AML-193 (cell line): ENCODE data around the gene TBX5.

Experiments
- DNase-seq, 2 experiments: peaks; one replicate each; lab custom pipeline; 2025; lab: John Stamatoyannopoulos, UW

The TBX5 gene

DNA sequence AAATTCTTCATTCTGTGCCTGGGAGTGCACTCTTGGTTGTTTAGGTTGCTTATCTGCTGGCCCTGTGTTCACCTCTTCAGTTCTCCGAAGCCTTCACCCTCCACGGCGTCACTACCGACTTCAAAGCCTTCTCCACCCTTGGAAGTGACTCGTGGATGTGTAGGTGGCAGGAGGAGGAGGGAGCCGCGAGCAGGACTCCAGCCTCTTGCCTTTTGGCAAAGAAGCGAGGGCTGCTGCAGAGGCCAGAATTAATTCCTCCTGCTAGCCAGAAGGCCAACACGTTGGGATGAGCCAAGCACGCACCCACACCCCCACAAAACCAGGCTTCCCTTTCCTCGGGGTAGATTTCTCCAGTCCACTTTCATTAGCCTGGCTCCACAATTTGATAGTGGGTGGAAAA, 86.5 kb downstream of the TBX5 start:
- DNase-seq, result no peak

- DNase-seq, result no peak
Observed at GRCh38 chr12:114318984-114319383, 87.0 kb downstream of the TBX5 start.

GRCh38 chr12:114316076-114316475, 89.9 kb downstream of the TBX5 start:
- DNase-seq, result no peak

- DNase-seq, result no peak
Observed at GRCh38 chr12:114314974-114315720, 90.8 kb downstream of the TBX5 start.

- DNase-seq, result no peak
Observed at GRCh38 chr12:114314403-114314802, 91.5 kb downstream of the TBX5 start.

- no peak for DNase-seq
Observed at GRCh38 chr12:114313910-114314309, 92.0 kb downstream of the TBX5 start.

DNA sequence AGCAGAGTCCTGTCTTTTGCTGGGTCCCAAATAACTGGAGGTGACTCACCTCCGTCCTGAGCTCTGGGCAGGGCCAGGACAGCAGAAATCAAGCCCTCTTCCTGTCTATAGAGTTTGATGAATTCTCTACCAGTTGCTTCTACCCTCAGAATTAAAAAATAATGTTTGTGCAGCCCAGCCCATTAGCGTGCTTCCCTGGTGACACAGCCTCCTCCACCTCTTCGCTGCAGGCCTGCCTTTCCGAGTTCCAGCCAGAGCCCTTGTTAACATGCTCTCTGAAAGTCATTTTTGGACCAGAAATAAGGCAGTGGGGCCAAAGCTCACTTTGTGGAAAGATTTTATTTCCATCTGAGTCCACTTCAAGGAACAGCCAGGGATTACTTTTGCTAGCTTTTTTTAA, 94.0 kb downstream of the TBX5 start:
- no peak for DNase-seq

- DNase-seq, result no peak
Observed at GRCh38 chr12:114306646-114307045, 99.3 kb downstream of the TBX5 start.

DNA sequence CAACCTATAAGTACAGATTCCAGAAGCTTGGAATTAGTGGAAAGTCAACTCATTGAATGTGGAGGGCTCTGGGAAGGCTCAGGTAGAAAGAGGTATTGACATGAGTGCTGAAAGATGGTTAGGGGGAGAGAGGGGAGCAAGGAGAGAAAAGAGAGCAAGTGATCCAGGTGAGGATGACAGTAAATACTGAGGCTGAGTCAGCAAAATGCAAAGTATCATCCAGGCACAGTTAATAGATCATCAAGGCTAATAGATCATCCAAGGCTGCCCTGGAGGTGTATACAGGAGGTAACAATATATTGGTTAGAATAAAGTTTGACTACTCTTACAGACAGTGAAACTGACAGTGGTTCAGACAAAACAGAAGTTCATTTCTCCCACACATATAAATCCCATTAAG, 100.5 kb downstream of the TBX5 start:
- DNase-seq, result no peak
